Activated T-helper 2 cell treated with anti-CD3 and anti-CD28 coated beads, Interferon-gamma antibody, Interleukin-2, Interleukin-4, amounts not matched to agents 10 μg/mL and 5 μg/mL and 100 μg/mL, durations not matched to agents 14 hours and 24 hours and 36 hours (primary cell): Measurements from ENCODE around the gene EEF1A2. TPM values are rescaled to one million over a fixed set of nuclear protein-coding genes. Genes with fewer than 3 reads are reported as not detected.
A peak's percentile ranks its signal among the peaks of the same experiment; 100 is the strongest.

Source experiments
- DNase-seq: peaks from one replicate; pipeline ENCODE4 v3.0.0; 2021; ENCODE audit warnings: low spot score
- H3K27ac Mint-ChIP-seq: one replicate; pipeline ENCODE4 v1.8.0; 2021; ENCODE audit warnings: mixed read lengths
- H3K27me3 Mint-ChIP-seq: one replicate; pipeline ENCODE4 v1.8.0; 2021; ENCODE audit warnings: low read depth, mixed read lengths
- H3K36me3 Mint-ChIP-seq: one replicate; pipeline ENCODE4 v1.8.0; 2021; ENCODE audit warnings: low read depth, mixed read lengths
- H3K4me1 Mint-ChIP-seq: one replicate; pipeline ENCODE4 v1.8.0; 2021; ENCODE audit warnings: low read depth, mixed read lengths
- H3K4me3 Mint-ChIP-seq: one replicate; pipeline ENCODE4 v1.8.0; 2021; ENCODE audit warnings: low read depth, mild to moderate bottlenecking, moderate library complexity, mixed read lengths
- H3K9me3 Mint-ChIP-seq: one replicate; pipeline ENCODE4 v1.8.0; 2021; ENCODE audit warnings: mixed read lengths
- intact Hi-C: fragments of 100-400 bp; cut with micrococcal nuclease; formaldehyde crosslinking; loops from one replicate; pipeline ENCODE4 v1.15.1; 2023
- total RNA-seq: library from RNA; stranded (reverse); gene quantifications from 2 replicates; pipeline ENCODE4 v1.2.3, GENCODE V29; 2022

Gene EEF1A2
- total RNA-seq, 1 donor from 2014 or later = 2.4 TPM

DNA sequence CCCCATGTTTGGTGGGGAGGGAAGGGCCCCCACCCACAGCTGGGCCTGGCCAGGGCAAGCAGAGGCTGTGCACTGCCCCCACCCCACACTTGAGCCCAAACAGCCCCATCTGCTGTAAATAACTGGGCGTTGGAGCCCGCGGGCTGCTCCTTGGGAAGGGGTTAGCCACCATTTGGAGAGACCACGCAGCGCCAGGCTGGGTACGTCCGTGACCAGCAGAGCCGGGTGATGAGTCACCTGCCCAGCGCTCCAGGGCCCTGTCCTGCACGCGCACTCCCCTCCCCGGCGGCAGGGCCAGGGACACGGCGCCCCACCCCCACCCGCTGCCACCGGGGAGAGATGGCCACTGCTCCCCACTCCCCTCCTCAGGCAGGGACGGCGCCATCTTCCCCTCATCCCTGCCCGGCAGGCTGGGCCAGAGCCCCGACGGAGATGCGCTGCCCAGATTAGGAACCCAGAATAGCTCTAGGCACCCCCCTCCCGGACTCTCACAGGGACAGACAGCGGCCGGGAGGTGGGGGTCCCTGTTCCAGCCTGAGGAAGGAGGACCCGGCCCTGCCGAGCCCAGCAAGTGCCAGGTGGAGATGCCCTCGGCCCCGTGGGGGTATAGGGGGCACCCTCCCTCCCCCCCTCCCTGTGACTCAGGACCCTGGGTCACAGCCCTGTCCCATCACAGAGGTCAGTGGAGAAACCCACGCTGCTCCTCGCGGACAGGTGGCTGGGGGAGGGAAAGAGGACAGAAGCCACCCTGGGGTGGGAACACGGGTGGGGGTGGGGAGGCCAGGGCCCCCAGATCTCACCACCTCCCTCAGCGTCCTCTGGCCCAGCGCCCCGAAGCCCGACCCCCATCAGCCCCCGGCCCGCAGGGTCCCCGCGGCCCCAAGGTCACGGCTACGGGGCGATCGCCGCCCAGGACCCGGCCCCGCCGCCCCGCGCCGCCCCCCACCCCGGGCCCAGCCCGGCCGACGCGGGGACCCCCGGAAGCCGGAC lies 642 bp downstream of the EEF1A2 start:
- no peak overlapping the region for H3K27ac Mint-ChIP-seq
- no peaks in the 10 kb centered on the region for H3K36me3 Mint-ChIP-seq
- intact Hi-C loops = loop anchor here (2.0 kb wide), 1 partner anchor 63 kb away; no protein-coding TSS in a partner anchor
- no peak for DNase-seq
- H3K27me3 Mint-ChIP-seq = peaks cover 19% of the 10 kb centered on the region
- peaks cover 2% of the 10 kb centered on the region for H3K4me1 Mint-ChIP-seq
- H3K9me3 Mint-ChIP-seq = no peaks in the 10 kb centered on the region
- H3K4me3 Mint-ChIP-seq = no peak overlapping the region

DNA sequence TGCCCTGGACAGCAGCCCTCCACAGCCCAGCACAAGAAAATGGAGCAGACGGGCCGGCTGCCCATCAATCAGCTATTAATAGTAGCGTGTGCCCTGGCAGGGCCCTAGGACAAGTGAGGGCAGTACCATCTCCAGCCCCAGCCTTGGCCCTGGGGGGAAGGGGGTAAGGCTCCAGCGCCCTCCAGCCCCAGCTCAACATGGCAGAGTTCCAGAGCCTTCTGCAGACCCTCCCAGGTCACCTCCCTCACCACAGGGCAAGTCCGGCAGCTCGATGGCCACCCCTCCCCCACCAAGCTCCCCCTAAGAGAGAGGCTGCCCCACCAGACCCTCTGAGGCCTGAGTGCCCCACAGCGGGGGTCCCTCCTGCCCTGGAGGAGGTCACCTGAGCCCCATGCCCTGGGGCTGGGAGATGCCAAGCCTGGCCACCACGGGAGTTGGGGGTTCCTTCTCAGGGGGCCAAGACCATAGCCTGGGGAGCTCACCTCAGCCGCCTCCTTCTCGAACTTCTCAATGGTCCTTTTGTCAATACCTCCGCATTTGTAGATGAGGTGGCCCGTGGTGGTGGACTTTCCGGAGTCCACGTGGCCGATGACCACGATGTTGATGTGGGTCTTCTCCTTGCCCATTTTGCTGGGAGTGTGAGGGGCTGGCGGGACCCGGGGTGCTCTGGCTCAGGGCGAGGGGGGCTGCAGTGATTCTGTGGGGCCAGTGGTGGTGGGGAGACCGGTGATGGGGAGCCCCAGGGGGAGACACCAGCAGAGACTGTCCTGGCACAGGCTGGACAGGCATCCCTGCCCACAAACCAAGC lies 1.5 kb downstream of the EEF1A2 start:
- no peak for DNase-seq
- Mint-ChIP-seq H3K4me1 (peaks cover 2% of the 10 kb centered on the region), H3K27me3 (peaks cover 19% of the 10 kb centered on the region), H3K27ac (no peak overlapping the region), H3K4me3 (no peak overlapping the region), H3K36me3 (no peaks in the 10 kb centered on the region), H3K9me3 (no peaks in the 10 kb centered on the region)
- intact Hi-C loops = loop anchor here (2.0 kb wide), 1 partner anchor 63 kb away; no protein-coding TSS in a partner anchor

GRCh38 chr20:63496596-63497120 lies 2.2 kb downstream of the EEF1A2 start:
- H3K4me1 Mint-ChIP-seq = peaks cover 2% of the 10 kb centered on the region
- no peak overlapping the region for H3K27ac Mint-ChIP-seq
- H3K9me3 Mint-ChIP-seq = no peaks in the 10 kb centered on the region
- H3K27me3 Mint-ChIP-seq = peaks cover 19% of the 10 kb centered on the region
- intact Hi-C loops = loop anchor here (2.0 kb wide), 1 partner anchor 62 kb away; no protein-coding TSS in a partner anchor
- no peaks in the 10 kb centered on the region for H3K36me3 Mint-ChIP-seq
- DNase-seq = no peak
- H3K4me3 Mint-ChIP-seq = no peak overlapping the region

DNA sequence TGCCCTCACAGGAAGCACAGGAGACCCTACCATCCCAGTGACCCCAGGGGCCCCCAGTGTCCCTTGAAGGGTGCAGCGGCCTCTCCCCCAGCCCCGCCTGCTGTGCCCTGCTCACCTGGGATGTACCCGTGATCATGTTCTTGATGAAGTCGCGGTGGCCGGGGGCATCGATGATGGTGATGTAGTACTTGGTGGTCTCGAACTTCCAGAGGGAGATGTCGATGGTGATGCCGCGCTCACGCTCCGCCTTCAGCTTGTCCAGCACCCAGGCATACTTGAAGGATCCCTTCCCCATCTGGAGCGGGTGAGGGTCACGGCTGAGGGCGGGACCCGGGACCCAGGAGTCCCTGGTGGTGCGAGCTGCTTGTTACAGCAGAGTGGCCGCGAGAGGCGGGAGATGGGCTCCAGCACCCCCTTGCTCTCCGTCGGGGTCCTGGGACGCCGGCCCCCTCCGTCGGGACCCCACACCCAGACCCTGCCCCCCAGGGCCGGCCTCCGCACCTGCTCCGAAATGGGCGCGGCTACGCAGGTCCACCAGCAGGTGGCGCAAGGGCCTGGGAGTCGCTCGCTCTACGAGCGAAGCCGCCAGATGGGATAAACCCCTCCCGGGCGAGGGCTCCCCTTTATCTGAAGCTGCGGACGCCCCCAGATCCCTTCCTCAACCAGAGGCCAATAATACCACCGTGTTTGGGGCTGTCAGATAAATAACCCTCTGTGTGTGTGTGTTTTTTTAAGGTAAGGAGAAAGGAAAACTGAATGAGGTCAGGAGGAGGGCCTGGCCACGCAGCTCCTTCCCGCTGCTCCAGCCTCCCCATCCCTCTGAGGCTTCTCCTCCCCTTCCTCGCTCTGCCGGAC lies 2.9 kb downstream of the EEF1A2 start:
- Mint-ChIP-seq H3K27me3 (peaks cover 17% of the 10 kb centered on the region), H3K36me3 (no peaks in the 10 kb centered on the region), H3K4me1 (peaks cover 2% of the 10 kb centered on the region), H3K9me3 (no peaks in the 10 kb centered on the region), H3K4me3 (peak overlapping the region; percentile 37), H3K27ac (no peak overlapping the region)
- intact Hi-C loops = loop anchor here (2.0 kb wide), 1 partner anchor 61 kb away; no protein-coding TSS in a partner anchor
- DNase-seq = peak; percentile 49

DNA sequence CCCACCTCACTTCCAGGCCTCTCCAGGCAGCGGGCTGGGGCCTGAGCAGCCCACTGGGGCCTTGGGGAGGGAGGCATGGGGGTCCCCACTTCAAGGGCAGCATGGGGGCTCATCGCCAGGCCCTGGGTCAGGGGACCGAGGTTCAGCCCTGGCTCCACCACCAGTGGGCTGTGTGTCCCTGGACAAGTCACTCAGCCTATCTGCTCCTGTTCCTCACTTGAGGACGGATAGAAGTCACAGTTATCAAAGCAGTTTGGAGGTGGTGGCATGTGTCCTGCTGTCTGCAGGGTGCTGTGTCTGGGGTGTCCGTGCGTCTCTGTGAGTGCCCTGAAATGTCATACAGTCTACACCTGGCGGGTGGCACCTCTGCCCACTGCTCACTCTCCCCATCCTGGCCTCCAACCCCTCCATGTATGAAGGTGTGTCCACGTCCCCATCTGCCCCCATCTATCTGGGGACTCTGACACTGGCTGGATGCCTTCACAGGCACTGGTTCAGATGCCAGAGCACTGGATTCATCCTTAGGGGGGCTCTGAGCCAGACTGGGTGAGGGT lies 3.6 kb downstream of the EEF1A2 start:
- intact Hi-C loops = no loop called here
- Mint-ChIP-seq H3K9me3 (no peaks in the 10 kb centered on the region), H3K4me3 (no peak overlapping the region), H3K36me3 (no peaks in the 10 kb centered on the region), H3K4me1 (peaks cover 2% of the 10 kb centered on the region), H3K27me3 (peaks cover 17% of the 10 kb centered on the region), H3K27ac (no peak overlapping the region)
- no peak for DNase-seq

GRCh38 chr20:63494420-63495166 lies 4.3 kb downstream of the EEF1A2 start:
- Mint-ChIP-seq H3K27ac (no peak overlapping the region), H3K4me3 (no peak overlapping the region), H3K9me3 (no peaks in the 10 kb centered on the region), H3K27me3 (peaks cover 17% of the 10 kb centered on the region), H3K36me3 (no peaks in the 10 kb centered on the region), H3K4me1 (peaks cover 2% of the 10 kb centered on the region)
- intact Hi-C loops = no loop called here
- no peak for DNase-seq

DNA sequence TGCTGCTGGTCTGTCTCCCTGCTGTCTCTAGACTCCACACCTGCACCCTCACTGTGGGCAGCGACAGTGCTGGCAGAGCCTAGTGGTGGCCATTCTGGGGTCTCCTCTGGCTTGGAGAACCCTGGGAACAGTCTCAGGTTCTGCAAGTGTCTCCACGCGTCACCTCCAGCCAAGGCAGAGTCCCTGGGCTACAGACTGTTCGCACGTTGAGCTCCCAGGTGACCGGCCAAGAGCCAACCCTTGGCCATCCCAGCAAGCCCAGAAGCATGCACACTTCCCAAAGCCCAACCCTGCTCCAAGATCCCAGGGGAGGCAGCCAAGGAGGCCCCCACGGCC lies 4.8 kb downstream of the EEF1A2 start:
- Mint-ChIP-seq H3K27ac (no peak overlapping the region), H3K36me3 (no peaks in the 10 kb centered on the region), H3K9me3 (no peaks in the 10 kb centered on the region), H3K27me3 (peaks cover 17% of the 10 kb centered on the region), H3K4me1 (peaks cover 2% of the 10 kb centered on the region), H3K4me3 (no peak overlapping the region)
- no peak for DNase-seq
- intact Hi-C loops = no loop called here

DNA sequence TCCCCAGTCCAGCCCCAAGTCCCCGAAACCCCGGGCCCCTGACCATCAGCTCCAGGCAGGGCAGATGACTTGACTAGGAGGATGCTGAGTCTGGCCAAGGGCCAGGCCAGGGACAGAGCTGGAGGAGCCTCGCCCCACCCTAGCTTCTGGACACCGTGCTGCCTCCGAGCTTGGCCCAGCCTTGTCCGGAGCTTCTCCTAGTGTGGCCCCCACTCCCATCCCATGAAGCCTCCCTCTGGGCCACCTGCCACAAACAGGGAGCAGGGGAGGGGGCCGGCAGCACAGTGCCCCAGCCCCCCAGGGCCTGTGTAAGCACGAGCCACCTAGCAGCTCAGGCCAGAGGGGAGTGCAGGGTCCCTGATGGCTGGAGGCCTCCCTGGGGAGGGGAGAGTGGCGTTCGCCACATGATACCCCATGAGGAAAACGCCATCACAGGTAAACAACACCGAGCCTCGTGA lies 5.3 kb downstream of the EEF1A2 start:
- Mint-ChIP-seq H3K4me3 (no peak overlapping the region), H3K27ac (no peak overlapping the region), H3K27me3 (peaks cover 17% of the 10 kb centered on the region), H3K9me3 (no peaks in the 10 kb centered on the region), H3K4me1 (peaks cover 2% of the 10 kb centered on the region), H3K36me3 (no peaks in the 10 kb centered on the region)
- DNase-seq = no peak
- intact Hi-C loops = no loop called here

DNA sequence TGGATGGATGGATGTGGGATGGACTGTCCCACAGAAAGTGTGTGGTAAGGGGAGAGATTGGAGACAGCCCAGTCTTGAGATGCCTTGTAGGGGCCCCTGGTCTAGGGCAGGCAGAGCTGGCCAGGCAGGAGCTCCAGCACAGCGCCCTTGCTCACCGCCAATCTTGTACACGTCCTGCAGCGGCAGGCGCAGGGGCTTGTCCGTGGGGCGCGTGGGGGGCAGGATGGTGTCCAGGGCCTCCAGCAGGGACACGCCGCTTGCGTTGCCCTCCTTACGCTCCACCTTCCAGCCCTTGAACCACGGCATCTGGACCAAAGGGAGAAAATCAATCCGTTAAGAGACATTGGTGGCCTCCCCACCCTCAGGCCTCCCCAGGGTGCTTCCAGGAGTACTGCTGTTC lies 5.9 kb downstream of the EEF1A2 start:
- peaks cover 2% of the 10 kb centered on the region for H3K4me1 Mint-ChIP-seq
- no peaks in the 10 kb centered on the region for H3K9me3 Mint-ChIP-seq
- DNase-seq = no peak
- no peak overlapping the region for H3K4me3 Mint-ChIP-seq
- H3K36me3 Mint-ChIP-seq = no peaks in the 10 kb centered on the region
- intact Hi-C loops = no loop called here
- peaks cover 16% of the 10 kb centered on the region for H3K27me3 Mint-ChIP-seq
- no peak overlapping the region for H3K27ac Mint-ChIP-seq

DNA sequence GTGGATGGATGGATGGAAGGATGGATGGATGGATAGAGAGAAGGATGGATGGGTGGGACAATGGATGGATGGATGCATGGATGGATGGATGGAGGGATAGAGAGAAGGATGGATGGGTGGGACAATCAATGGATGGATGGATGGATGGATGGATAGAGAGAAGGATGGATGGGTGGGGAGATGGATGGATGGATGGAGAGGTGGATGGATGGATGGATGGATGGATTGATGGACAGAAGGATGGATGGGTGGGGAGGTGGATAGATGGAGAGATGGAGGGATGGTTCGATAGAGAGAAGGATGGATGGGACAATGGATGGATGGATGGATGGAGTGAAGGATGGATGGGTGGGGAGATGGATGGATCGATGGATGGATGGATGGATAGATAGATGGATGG lies 6.4 kb downstream of the EEF1A2 start:
- no peak for DNase-seq
- peaks cover 2% of the 10 kb centered on the region for H3K4me1 Mint-ChIP-seq
- no peaks in the 10 kb centered on the region for H3K36me3 Mint-ChIP-seq
- H3K27ac Mint-ChIP-seq = no peak overlapping the region
- peaks cover 11% of the 10 kb centered on the region for H3K27me3 Mint-ChIP-seq
- no peak overlapping the region for H3K4me3 Mint-ChIP-seq
- H3K9me3 Mint-ChIP-seq = no peaks in the 10 kb centered on the region
- intact Hi-C loops = no loop called here

DNA sequence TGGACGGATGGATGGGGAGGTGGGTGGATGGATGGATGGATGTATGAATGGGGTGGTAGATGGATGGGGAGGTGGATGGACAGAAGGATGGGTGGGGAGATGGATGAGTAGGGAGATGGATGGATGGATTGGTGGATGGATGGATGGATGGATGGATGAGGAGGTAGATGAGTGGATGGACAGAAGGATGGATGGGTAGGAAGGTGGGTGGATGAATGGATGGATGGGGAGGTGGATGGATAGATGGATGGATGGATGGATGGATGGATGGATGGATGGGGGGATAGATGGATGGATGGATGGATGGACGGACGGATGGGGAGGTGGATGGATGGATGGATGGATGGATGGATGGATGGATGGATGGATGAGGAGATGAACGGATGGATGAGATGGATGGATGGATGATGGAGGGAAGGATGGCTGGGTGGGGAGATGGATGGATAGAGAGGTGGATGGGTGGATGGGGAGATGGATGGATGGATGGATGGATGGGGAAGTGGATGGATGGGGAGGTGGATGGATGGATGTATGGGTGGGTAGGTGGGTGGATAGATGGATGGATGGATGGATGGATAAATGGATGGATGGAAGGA lies 7.2 kb downstream of the EEF1A2 start:
- DNase-seq = no peak
- Mint-ChIP-seq H3K27ac (no peak overlapping the region), H3K36me3 (no peaks in the 10 kb centered on the region), H3K9me3 (no peaks in the 10 kb centered on the region), H3K4me3 (no peak overlapping the region), H3K4me1 (peaks cover 2% of the 10 kb centered on the region), H3K27me3 (peaks cover 3% of the 10 kb centered on the region)
- intact Hi-C loops = no loop called here
